Hepatocyte (in vitro differentiated cells): ENCODE measurements around the gene HSPA4.

Experiments
- CTCF ChIP-seq: fragments of 200-600 bp; sonication (generic); IDR thresholded peaks from 2 replicates; pipeline ENCODE4 v1.5.1; 2016; ENCODE audit warnings: antibody characterized with exemption, mild to moderate bottlenecking; ENCODE audit not compliant: poor library complexity
- EZH2 ChIP-seq: fragments of 200-600 bp; sonication (generic); IDR thresholded peaks from 2 replicates; pipeline ENCODE4 v1.6.1; 2016; ENCODE audit warnings: antibody characterized with exemption, mild to moderate bottlenecking, borderline replicate concordance
- EZH2phosphoT487 ChIP-seq: fragments of 200-600 bp; sonication (generic); IDR thresholded peaks from one replicate; pipeline ENCODE4 v1.6.1; 2018; ENCODE audit warnings: antibody characterized with exemption, mild to moderate bottlenecking, low read depth, moderate library complexity; ENCODE audit not compliant: unreplicated experiment, severe bottlenecking

- TF ChIP-seq EZH2: no peak
- no peak for TF ChIP-seq EZH2phosphoT487
- no peak for TF ChIP-seq CTCF
These were observed 61.7 kb downstream of the HSPA4 start for GRCh38 chr5:133113331-133114061.
